PC-3 (cell line): ENCODE results near the gene SHROOM3.

ENCODE experiments used
- EZH2 ChIP-seq: fragments of 300-600 bp; sonication (generic); IDR thresholded peaks from one replicate; pipeline ENCODE4 v1.6.1; 2017; ENCODE audit warnings: antibody characterized with exemption, mild to moderate bottlenecking, low read length; ENCODE audit not compliant: unreplicated experiment
- EZH2phosphoT487 ChIP-seq: fragments of 300-600 bp; sonication (generic); IDR thresholded peaks from 2 replicates; pipeline ENCODE4 v1.6.1; 2018; ENCODE audit warnings: mild to moderate bottlenecking, antibody characterized with exemption, low read length, borderline replicate concordance
- TF ChIP-seq, protein P1 (sequence below): fragments of 300-600 bp; sonication (generic); conservative IDR thresholded peaks from 2 replicates; pipeline ENCODE4 v1.5.1; 2017; ENCODE audit warnings: antibody characterized with exemption, low read depth, mild to moderate bottlenecking, low read length

GRCh38 chr4:76813070-76813469 is 378.0 kb downstream of the SHROOM3 start:
- TF ChIP-seq, protein P1, sequence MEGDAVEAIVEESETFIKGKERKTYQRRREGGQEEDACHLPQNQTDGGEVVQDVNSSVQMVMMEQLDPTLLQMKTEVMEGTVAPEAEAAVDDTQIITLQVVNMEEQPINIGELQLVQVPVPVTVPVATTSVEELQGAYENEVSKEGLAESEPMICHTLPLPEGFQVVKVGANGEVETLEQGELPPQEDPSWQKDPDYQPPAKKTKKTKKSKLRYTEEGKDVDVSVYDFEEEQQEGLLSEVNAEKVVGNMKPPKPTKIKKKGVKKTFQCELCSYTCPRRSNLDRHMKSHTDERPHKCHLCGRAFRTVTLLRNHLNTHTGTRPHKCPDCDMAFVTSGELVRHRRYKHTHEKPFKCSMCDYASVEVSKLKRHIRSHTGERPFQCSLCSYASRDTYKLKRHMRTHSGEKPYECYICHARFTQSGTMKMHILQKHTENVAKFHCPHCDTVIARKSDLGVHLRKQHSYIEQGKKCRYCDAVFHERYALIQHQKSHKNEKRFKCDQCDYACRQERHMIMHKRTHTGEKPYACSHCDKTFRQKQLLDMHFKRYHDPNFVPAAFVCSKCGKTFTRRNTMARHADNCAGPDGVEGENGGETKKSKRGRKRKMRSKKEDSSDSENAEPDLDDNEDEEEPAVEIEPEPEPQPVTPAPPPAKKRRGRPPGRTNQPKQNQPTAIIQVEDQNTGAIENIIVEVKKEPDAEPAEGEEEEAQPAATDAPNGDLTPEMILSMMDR, result no peak
- TF ChIP-seq EZH2phosphoT487 (no peak), EZH2 (no peak)
